ENCODE data around the gene ETS1.

Gene ETS1

DNA sequence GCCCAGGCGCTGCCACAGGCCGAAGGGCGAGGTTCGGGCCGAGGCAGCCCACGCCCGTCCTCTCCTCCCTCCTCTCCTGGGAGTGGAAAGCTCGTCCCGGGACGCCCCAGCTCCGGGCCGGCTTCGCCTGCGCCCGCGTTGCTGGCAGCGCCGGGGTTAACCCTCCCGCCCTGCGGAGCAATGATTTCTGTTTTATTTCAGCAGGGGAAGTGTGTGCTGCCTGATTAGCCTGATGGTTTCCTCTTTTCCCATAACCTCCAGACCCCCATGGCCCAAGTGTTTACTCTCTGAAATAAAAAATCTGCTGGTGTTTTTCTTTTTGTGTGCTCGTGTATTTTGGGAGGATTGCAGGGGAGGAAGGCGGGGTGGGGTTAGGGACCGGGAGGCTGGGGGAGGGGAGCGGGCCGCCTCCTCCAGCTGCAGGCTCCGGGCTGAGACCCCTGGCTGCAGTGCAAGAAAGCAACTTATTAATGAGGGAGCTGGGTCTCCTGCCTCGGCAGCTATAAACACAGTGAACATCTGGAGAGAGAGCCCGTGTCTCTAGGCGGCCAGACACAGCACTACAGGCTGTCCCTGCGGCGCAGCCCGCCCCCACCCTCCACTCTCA lies 38.6 kb downstream of the ETS1 start:
- H4K8ac ChIP-seq (ENCODE audit: low read depth, low read length): no peak overlapping the region
- H3K27ac ChIP-seq (ENCODE audit: low read depth, low read length): no peak overlapping the region
- H3K9ac ChIP-seq (ENCODE audit: low read length): peak overlapping the region; percentile 74
- peaks cover 2% of the 10 kb centered on the region for H3K36me3 ChIP-seq (ENCODE audit: control insufficient read depth, insufficient read depth, low read length)
- peak overlapping the region; percentile 1 for H2BK15ac ChIP-seq (replicated peaks; ENCODE audit: low read depth)
- H3K4me1 ChIP-seq (ENCODE audit: control insufficient read depth, low read depth, low read length): peaks cover 5% of the 10 kb centered on the region
- no peaks in the 10 kb centered on the region for H3K79me2 ChIP-seq (ENCODE audit: control insufficient read depth, insufficient read depth, low read length)
- WGBS (ENCODE audit: extremely low coverage, insufficient coverage, low lambda C conversion rate): no CpG with 5 or more reads among the region's 32 CpGs
- H3K27me3 ChIP-seq (ENCODE audit: insufficient read depth, low read length, poor library complexity): no peaks in the 10 kb centered on the region
- no peak overlapping the region for H2AK5ac ChIP-seq (ENCODE audit: low read length)
- H3K79me1 ChIP-seq (ENCODE audit: low read length): no peaks in the 10 kb centered on the region
- peak overlapping the region; percentile 83 for H3K56ac ChIP-seq (ENCODE audit: low read length)
- H3K18ac ChIP-seq (ENCODE audit: low read length): peak overlapping the region; percentile 75
- peak overlapping the region; percentile 50 for H3K4me2 ChIP-seq (ENCODE audit: low read length)
- no peak overlapping the region for H3K4ac ChIP-seq (ENCODE audit: low read depth, low read length)
- H2BK5ac ChIP-seq (ENCODE audit: low read length): no peak overlapping the region
- DNase-seq: peak; percentile 56
- peak overlapping the region; percentile 9 for H3K4me3 ChIP-seq (ENCODE audit: low read length)
- H2BK120ac ChIP-seq (ENCODE audit: low read depth, low read length): peak overlapping the region; percentile 93
- H4K5ac ChIP-seq (ENCODE audit: low read length): no peak overlapping the region
- no peak overlapping the region for H3K23ac ChIP-seq (ENCODE audit: low read length)

- peaks cover 5% of the 10 kb centered on the region for H3K4me1 ChIP-seq (ENCODE audit: control insufficient read depth, low read depth, low read length)
- no peak overlapping the region for H2AK5ac ChIP-seq (ENCODE audit: low read length)
- H2BK15ac ChIP-seq (replicated peaks; ENCODE audit: low read depth): no peak overlapping the region
- peaks cover 2% of the 10 kb centered on the region for H3K36me3 ChIP-seq (ENCODE audit: control insufficient read depth, insufficient read depth, low read length)
- no peak overlapping the region for H3K23ac ChIP-seq (ENCODE audit: low read length)
- peak overlapping the region; percentile 75 for H3K18ac ChIP-seq (ENCODE audit: low read length)
- no peaks in the 10 kb centered on the region for H3K27me3 ChIP-seq (ENCODE audit: insufficient read depth, low read length, poor library complexity)
- no peaks in the 10 kb centered on the region for H3K79me2 ChIP-seq (ENCODE audit: control insufficient read depth, insufficient read depth, low read length)
- no peaks in the 10 kb centered on the region for H3K79me1 ChIP-seq (ENCODE audit: low read length)
- H2BK5ac ChIP-seq (ENCODE audit: low read length): no peak overlapping the region
- WGBS (ENCODE audit: extremely low coverage, insufficient coverage, low lambda C conversion rate): no CpG with 5 or more reads among the region's 11 CpGs
- H3K4ac ChIP-seq (ENCODE audit: low read depth, low read length): no peak overlapping the region
- H3K9ac ChIP-seq (ENCODE audit: low read length): peak overlapping the region; percentile 74
- no peak overlapping the region for H4K8ac ChIP-seq (ENCODE audit: low read depth, low read length)
- no peak for DNase-seq
- no peak overlapping the region for H3K27ac ChIP-seq (ENCODE audit: low read depth, low read length)
- no peak overlapping the region for H3K4me3 ChIP-seq (ENCODE audit: low read length)
- peak overlapping the region; percentile 83 for H3K56ac ChIP-seq (ENCODE audit: low read length)
- H2BK120ac ChIP-seq (ENCODE audit: low read depth, low read length): no peak overlapping the region
- H3K4me2 ChIP-seq (ENCODE audit: low read length): peak overlapping the region; percentile 49
- H4K5ac ChIP-seq (ENCODE audit: low read length): no peak overlapping the region
Observed at GRCh38 chr11:128547946-128548648, 39.3 kb downstream of the ETS1 start.

- DNase-seq: no peak
- no peak overlapping the region for H3K56ac ChIP-seq (ENCODE audit: low read length)
- no peak overlapping the region for H3K23ac ChIP-seq (ENCODE audit: low read length)
- no peak overlapping the region for H2BK15ac ChIP-seq (replicated peaks; ENCODE audit: low read depth)
- no peak overlapping the region for H4K5ac ChIP-seq (ENCODE audit: low read length)
- no peaks in the 10 kb centered on the region for H3K27me3 ChIP-seq (ENCODE audit: insufficient read depth, low read length, poor library complexity)
- no peak overlapping the region for H3K4me2 ChIP-seq (ENCODE audit: low read length)
- H4K8ac ChIP-seq (ENCODE audit: low read depth, low read length): no peak overlapping the region
- H2AK5ac ChIP-seq (ENCODE audit: low read length): no peak overlapping the region
- H3K79me1 ChIP-seq (ENCODE audit: low read length): no peaks in the 10 kb centered on the region
- no peaks in the 10 kb centered on the region for H3K36me3 ChIP-seq (ENCODE audit: control insufficient read depth, insufficient read depth, low read length)
- H3K4ac ChIP-seq (ENCODE audit: low read depth, low read length): no peak overlapping the region
- no peak overlapping the region for H2BK120ac ChIP-seq (ENCODE audit: low read depth, low read length)
- no CpG with 5 or more reads among the region's 2 CpGs for WGBS (ENCODE audit: extremely low coverage, insufficient coverage, low lambda C conversion rate)
- H2BK5ac ChIP-seq (ENCODE audit: low read length): no peak overlapping the region
- H3K18ac ChIP-seq (ENCODE audit: low read length): peak overlapping the region; percentile 10
- H3K9ac ChIP-seq (ENCODE audit: low read length): no peak overlapping the region
- H3K79me2 ChIP-seq (ENCODE audit: control insufficient read depth, insufficient read depth, low read length): no peaks in the 10 kb centered on the region
- no peak overlapping the region for H3K27ac ChIP-seq (ENCODE audit: low read depth, low read length)
- no peak overlapping the region for H3K4me3 ChIP-seq (ENCODE audit: low read length)
- H3K4me1 ChIP-seq (ENCODE audit: control insufficient read depth, low read depth, low read length): peaks cover 5% of the 10 kb centered on the region
Observed at GRCh38 chr11:128546916-128547315, 40.4 kb downstream of the ETS1 start.

GRCh38 chr11:128544471-128545051 lies 42.8 kb downstream of the ETS1 start:
- no peaks in the 10 kb centered on the region for H3K4me1 ChIP-seq (ENCODE audit: control insufficient read depth, low read depth, low read length)
- peak overlapping the region; percentile 28 for H3K9ac ChIP-seq (ENCODE audit: low read length)
- no peak overlapping the region for H2AK5ac ChIP-seq (ENCODE audit: low read length)
- no peak overlapping the region for H3K27ac ChIP-seq (ENCODE audit: low read depth, low read length)
- H3K23ac ChIP-seq (ENCODE audit: low read length): no peak overlapping the region
- H3K27me3 ChIP-seq (ENCODE audit: insufficient read depth, low read length, poor library complexity): no peaks in the 10 kb centered on the region
- no peak overlapping the region for H2BK5ac ChIP-seq (ENCODE audit: low read length)
- H3K79me2 ChIP-seq (ENCODE audit: control insufficient read depth, insufficient read depth, low read length): no peaks in the 10 kb centered on the region
- H3K4me3 ChIP-seq (ENCODE audit: low read length): no peak overlapping the region
- no peak for DNase-seq
- H3K4me2 ChIP-seq (ENCODE audit: low read length): no peak overlapping the region
- H4K8ac ChIP-seq (ENCODE audit: low read depth, low read length): no peak overlapping the region
- H3K56ac ChIP-seq (ENCODE audit: low read length): no peak overlapping the region
- H4K5ac ChIP-seq (ENCODE audit: low read length): peak overlapping the region; percentile 61
- no CpG with 5 or more reads among the region's 7 CpGs for WGBS (ENCODE audit: extremely low coverage, insufficient coverage, low lambda C conversion rate)
- no peaks in the 10 kb centered on the region for H3K36me3 ChIP-seq (ENCODE audit: control insufficient read depth, insufficient read depth, low read length)
- H2BK15ac ChIP-seq (replicated peaks; ENCODE audit: low read depth): no peak overlapping the region
- peak overlapping the region; percentile 53 for H3K18ac ChIP-seq (ENCODE audit: low read length)
- H2BK120ac ChIP-seq (ENCODE audit: low read depth, low read length): peak overlapping the region; percentile 36
- no peak overlapping the region for H3K4ac ChIP-seq (ENCODE audit: low read depth, low read length)
- H3K79me1 ChIP-seq (ENCODE audit: low read length): no peaks in the 10 kb centered on the region

DNA sequence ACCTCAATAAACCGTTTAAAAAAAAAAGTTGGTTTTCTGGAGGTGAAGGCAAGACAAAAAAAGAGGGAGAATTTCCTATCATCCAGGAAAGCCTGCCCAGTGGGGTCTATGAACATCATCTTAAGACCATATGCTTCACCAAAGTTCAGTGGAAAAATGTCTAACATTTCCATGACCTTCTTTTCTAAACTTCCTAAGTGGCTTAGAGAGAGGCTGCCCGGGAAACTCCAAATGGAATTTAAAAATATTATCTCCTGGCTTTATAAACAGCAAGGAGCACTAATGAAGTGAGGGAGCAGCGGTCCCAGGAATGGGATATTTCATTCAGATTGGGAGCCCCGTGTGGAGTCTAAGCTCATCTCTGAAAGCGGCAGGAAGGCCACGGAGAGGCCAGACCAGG lies 46.9 kb downstream of the ETS1 start:
- Histone ChIP-seq H3K79me2 (ENCODE audit: control insufficient read depth, insufficient read depth, low read length) (no peaks in the 10 kb centered on the region), H4K5ac (ENCODE audit: low read length) (no peak overlapping the region), H3K4ac (ENCODE audit: low read depth, low read length) (no peak overlapping the region), H3K18ac (ENCODE audit: low read length) (no peak overlapping the region), H4K8ac (ENCODE audit: low read depth, low read length) (no peak overlapping the region), H3K4me3 (ENCODE audit: low read length) (no peak overlapping the region), H3K9ac (ENCODE audit: low read length) (no peak overlapping the region), H3K4me2 (ENCODE audit: low read length) (no peak overlapping the region), H3K23ac (ENCODE audit: low read length) (no peak overlapping the region), H3K27me3 (ENCODE audit: insufficient read depth, low read length, poor library complexity) (no peaks in the 10 kb centered on the region), H3K36me3 (ENCODE audit: control insufficient read depth, insufficient read depth, low read length) (no peaks in the 10 kb centered on the region), H3K27ac (ENCODE audit: low read depth, low read length) (no peak overlapping the region), H2AK5ac (ENCODE audit: low read length) (no peak overlapping the region), H2BK5ac (ENCODE audit: low read length) (no peak overlapping the region), H3K4me1 (ENCODE audit: control insufficient read depth, low read depth, low read length) (no peaks in the 10 kb centered on the region), H3K79me1 (ENCODE audit: low read length) (no peaks in the 10 kb centered on the region), H3K56ac (ENCODE audit: low read length) (no peak overlapping the region), H2BK120ac (ENCODE audit: low read depth, low read length) (no peak overlapping the region), H2BK15ac (replicated peaks; ENCODE audit: low read depth) (no peak overlapping the region)
- DNase-seq: no peak
- WGBS (ENCODE audit: extremely low coverage, insufficient coverage, low lambda C conversion rate): no CpG with 5 or more reads among the region's 6 CpGs

All from mesendoderm (in vitro differentiated cells).